WI38 (cell line): ENCODE results near the gene PEX11A.

ENCODE experiments used
- H3K4me3 ChIP-seq: 2 replicates; pipeline ENCODE4 v1.5.1; 2011; ENCODE audit warnings: low read depth, mild to moderate bottlenecking, control low read depth, low read length
- TF ChIP-seq, protein P1 (sequence below): IDR thresholded peaks from 2 replicates; pipeline ENCODE4 v1.5.1; 2012; ENCODE audit warnings: low read depth, mild to moderate bottlenecking, control low read depth, low read length

Gene PEX11A

DNA sequence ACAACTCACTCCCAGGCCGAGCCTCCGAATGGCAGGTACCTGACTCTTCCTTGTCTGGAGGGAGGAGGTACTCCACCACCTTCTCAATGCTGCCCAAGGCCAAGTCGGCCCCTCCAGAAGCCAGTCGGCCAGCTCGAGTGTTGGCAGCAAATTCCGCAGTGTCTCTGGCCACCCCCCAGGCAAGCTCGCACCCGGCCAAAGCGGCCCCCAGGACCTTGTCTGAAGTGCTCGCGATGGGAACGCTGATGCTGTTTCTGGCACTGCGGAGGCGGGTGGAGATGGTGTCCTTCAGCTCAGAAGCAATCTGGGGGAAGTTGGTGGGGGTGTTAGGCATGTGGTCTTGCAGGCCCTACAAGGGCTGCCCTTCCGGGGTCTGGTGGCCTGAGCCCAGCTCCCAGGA lies 20.6 kb downstream of the PEX11A start:
- TF ChIP-seq, protein P1, sequence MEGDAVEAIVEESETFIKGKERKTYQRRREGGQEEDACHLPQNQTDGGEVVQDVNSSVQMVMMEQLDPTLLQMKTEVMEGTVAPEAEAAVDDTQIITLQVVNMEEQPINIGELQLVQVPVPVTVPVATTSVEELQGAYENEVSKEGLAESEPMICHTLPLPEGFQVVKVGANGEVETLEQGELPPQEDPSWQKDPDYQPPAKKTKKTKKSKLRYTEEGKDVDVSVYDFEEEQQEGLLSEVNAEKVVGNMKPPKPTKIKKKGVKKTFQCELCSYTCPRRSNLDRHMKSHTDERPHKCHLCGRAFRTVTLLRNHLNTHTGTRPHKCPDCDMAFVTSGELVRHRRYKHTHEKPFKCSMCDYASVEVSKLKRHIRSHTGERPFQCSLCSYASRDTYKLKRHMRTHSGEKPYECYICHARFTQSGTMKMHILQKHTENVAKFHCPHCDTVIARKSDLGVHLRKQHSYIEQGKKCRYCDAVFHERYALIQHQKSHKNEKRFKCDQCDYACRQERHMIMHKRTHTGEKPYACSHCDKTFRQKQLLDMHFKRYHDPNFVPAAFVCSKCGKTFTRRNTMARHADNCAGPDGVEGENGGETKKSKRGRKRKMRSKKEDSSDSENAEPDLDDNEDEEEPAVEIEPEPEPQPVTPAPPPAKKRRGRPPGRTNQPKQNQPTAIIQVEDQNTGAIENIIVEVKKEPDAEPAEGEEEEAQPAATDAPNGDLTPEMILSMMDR, result no peak
- no peak overlapping the region for H3K4me3 ChIP-seq

DNA sequence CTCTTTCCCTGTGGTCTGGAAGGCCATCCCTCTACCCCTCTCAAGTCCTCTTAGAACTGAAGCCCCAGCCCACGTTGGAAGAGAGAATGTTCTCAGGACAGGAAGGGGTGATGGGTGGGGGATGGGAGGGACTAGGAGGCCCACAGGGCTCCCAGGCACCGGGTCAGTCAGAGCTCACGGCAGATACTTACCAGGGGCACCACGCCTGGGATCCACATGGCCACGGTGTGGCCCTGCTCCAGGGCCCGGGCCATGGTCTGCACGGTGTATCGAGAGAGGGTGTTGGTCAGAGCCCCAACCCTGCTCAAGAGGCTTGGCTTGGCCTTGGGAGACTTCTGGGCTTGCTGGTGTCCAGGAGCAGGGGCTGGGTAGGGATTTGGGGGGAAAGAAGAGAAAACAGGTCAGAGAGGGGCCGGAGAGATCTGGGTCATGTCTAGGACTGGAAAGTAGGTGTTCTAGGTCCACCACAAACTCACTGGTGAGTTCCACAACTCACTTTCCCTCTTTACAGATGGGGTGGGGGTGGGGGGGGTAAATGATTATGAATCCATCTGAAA lies 21.2 kb downstream of the PEX11A start:
- TF ChIP-seq, protein P1, result no peak
- H3K4me3 ChIP-seq, result no peak overlapping the region

DNA sequence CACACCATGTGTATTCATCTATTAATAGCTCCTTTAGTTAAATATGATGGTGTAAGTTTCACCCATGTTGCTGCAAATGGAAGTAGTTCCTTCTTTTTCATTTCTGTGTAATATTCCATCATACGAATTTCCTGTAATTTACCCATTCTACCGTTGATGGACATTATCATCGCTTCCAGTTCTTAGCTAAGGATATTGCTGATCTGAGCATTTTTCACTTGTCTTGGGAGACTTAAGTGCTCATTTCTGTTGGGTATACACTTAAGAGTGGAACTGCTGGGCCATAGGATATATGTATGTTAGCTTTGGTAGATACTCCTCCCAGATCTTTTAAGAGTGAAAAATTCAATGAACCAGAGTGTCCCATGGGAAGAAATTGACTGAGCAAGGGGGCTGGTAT lies 22.4 kb downstream of the PEX11A start:
- H3K4me3 ChIP-seq, result no peak overlapping the region
- TF ChIP-seq, protein P1, result no peak

DNA sequence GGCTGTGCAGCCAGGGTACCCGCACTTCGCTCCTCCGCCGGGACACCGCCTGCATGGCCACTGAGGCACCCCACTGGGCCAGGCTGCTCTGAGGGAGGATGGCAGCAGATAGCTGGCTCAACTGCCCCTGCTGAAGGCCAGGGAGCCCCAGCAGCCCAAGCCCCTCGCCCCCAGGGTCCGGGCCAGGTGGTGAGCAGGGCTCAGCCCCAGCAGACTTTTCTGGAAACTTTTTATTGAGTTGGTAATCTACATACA lies 22.9 kb downstream of the PEX11A start:
- TF ChIP-seq, protein P1, result no peak
- no peak overlapping the region for H3K4me3 ChIP-seq

DNA sequence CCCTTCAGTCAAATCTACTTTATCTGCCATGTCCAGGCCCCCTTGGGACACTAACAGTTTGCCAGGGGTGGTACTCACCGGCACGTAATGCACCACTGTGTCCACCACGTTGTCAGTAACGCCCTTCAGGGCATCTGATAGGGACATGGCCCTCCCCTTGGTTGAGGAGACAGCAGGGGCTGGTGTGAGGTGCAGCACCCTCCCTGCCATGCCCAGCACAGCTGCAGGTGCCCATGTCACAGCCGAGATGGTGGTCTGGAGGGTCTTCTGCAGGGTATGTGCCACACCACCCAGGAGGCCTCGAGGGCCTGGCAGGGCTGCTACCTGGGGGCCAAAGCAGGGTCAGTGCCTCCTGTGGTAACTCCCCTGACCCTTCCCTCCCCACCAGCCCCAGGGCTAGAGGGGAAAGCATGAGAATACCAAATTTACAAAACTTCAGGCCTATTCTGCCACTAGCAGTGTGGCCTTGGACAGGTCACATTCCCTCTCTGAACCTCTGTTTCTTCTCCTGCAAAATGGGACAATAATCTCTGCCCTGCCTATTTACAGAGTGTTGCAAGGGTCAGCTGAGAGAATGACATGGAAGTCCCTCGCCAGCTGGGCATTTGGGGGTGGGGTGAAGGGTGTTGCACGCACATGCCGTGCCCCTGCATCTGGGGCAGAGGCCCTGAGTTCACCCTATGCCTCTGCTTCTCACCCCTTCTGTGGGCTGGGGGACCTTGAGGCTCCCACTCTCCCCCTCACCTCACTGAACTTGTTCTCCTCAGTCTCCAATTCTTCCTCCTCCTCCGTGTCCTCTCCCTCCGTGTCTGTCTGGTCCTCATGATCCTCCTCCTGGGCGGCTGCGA lies 23.5 kb downstream of the PEX11A start:
- no peak overlapping the region for H3K4me3 ChIP-seq
- TF ChIP-seq, protein P1, result no peak

DNA sequence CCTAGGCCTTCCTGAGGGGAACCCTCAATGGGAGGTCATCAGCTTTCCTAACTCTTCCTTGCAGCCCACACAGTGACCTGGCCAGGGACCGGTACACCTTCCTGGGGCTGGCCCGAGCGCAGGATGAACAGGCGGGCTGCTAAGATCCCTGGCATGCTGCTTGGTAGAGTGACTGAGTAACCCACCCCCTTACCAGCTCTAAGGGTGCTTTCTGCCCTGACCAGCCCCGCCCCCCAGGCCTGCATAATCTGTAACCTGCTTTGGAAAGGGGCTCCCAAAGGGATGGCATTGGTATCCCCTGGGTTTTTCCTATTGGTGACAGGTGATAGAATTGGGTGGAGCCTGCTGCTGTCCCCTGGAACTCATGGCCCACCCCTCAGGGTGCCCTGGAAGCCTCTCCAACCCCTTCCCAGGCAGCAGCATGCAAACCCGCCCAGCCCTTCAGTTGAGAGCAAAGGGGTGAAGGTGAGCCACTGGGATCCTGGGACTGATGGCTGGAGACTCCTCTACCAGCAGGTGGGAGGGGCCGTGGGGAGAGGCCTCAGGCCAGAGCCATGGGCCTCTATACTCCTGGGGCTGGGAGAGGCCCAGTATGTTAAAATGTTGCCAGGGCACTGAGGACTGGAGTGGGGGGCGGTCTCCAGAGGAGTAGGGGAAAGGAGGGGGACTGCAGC lies 24.2 kb downstream of the PEX11A start:
- no peak overlapping the region for H3K4me3 ChIP-seq
- TF ChIP-seq, protein P1, result no peak
